H9 (cell line): ENCODE data around the gene ALOX5AP. TPM values are rescaled to one million over a fixed set of nuclear protein-coding genes. Genes with fewer than 3 reads are reported as not detected.

ENCODE experiments used
- DNase-seq: peaks from one replicate; pipeline ENCODE4 v3.0.0-alpha.2; 2017
- H2AFZ ChIP-seq: one replicate; pipeline ENCODE4 v1.6.1; 2013; ENCODE audit warnings: mild to moderate bottlenecking, low read length, control low read depth, moderate library complexity
- H2AK5ac ChIP-seq: 2 replicates; pipeline ENCODE4 v1.6.1; 2013; ENCODE audit warnings: low read length, control low read depth, mixed read lengths; ENCODE audit not compliant: insufficient read length
- H2BK120ac ChIP-seq: one replicate; pipeline ENCODE4 v1.6.1; 2013; ENCODE audit warnings: low read depth, mild to moderate bottlenecking, low read length, control low read depth, inconsistent platforms; ENCODE audit not compliant: poor library complexity, severe bottlenecking
- H2BK12ac ChIP-seq: 2 replicates; pipeline ENCODE4 v1.6.1; 2013; ENCODE audit warnings: low read length, control low read depth, mixed read lengths, low read depth; ENCODE audit not compliant: insufficient read length
- H2BK15ac ChIP-seq: 2 replicates; pipeline ENCODE4 v1.6.1; 2013; ENCODE audit warnings: low read depth, low read length, control low read depth
- H2BK20ac ChIP-seq: one replicate; pipeline ENCODE4 v1.6.1; 2013; ENCODE audit warnings: low read depth, mild to moderate bottlenecking, low read length, control low read depth, inconsistent platforms; ENCODE audit not compliant: poor library complexity, severe bottlenecking
- H2BK5ac ChIP-seq: 2 replicates; pipeline ENCODE4 v1.6.1; 2013; ENCODE audit warnings: low read length, control low read depth, mixed read lengths; ENCODE audit not compliant: insufficient read length
- H3K14ac ChIP-seq: 2 replicates; pipeline ENCODE4 v1.6.1; 2013; ENCODE audit warnings: low read length, control low read depth; ENCODE audit not compliant: insufficient read depth
- H3K18ac ChIP-seq: 2 replicates; pipeline ENCODE4 v1.6.1; 2013; ENCODE audit warnings: low read depth, mild to moderate bottlenecking, mixed read lengths, low read length, control low read depth; ENCODE audit not compliant: insufficient read length
- H3K23ac ChIP-seq: 2 replicates; pipeline ENCODE4 v1.6.1; 2013; ENCODE audit warnings: low read length, control low read depth, mixed read lengths, low read depth; ENCODE audit not compliant: insufficient read length
- H3K23me2 ChIP-seq: 2 replicates; pipeline ENCODE4 v1.6.1; 2013; ENCODE audit warnings: low read depth, mild to moderate bottlenecking, mixed read lengths, low read length, control low read depth; ENCODE audit not compliant: insufficient read length, poor library complexity, severe bottlenecking
- H3K27ac ChIP-seq: 2 replicates; pipeline ENCODE4 v1.5.1; 2013; ENCODE audit warnings: low read length, control low read depth, mixed read lengths, low read depth; ENCODE audit not compliant: insufficient read length
- H3K27me3 ChIP-seq: 2 replicates; pipeline ENCODE4 v1.6.1; 2013; ENCODE audit warnings: low read length, control low read depth, inconsistent platforms; ENCODE audit not compliant: insufficient read depth
- H3K4ac ChIP-seq: 2 replicates; pipeline ENCODE4 v1.6.1; 2013; ENCODE audit warnings: low read depth, mild to moderate bottlenecking, control low read depth, inconsistent platforms, low read length, moderate library complexity
- H3K4me1 ChIP-seq: 2 replicates; pipeline ENCODE4 v1.6.1; 2013; ENCODE audit warnings: low read length, control low read depth, inconsistent platforms; ENCODE audit not compliant: insufficient read depth
- H3K4me2 ChIP-seq: 2 replicates; pipeline ENCODE4 v1.6.1; 2013; ENCODE audit warnings: low read length, control low read depth, mixed read lengths; ENCODE audit not compliant: insufficient read length, insufficient read depth
- H3K56ac ChIP-seq: 2 replicates; pipeline ENCODE4 v1.6.1; 2013; ENCODE audit warnings: low read depth, mild to moderate bottlenecking, mixed read lengths, low read length, control low read depth; ENCODE audit not compliant: insufficient read length
- H3K79me1 ChIP-seq: 2 replicates; pipeline ENCODE4 v1.6.1; 2013; ENCODE audit warnings: low read depth, mild to moderate bottlenecking, moderate library complexity, low read length, control low read depth, inconsistent platforms; ENCODE audit not compliant: insufficient read depth, poor library complexity, severe bottlenecking
- H3K79me2 ChIP-seq: 2 replicates; pipeline ENCODE4 v1.6.1; 2013; ENCODE audit warnings: low read length, control low read depth, inconsistent platforms; ENCODE audit not compliant: insufficient read depth
- H3K9ac ChIP-seq: 2 replicates; pipeline ENCODE4 v1.6.1; 2013; ENCODE audit warnings: low read length, control low read depth, mixed read lengths; ENCODE audit not compliant: insufficient read length; ENCODE audit errors: extremely low read depth
- H3K9me3 ChIP-seq: one replicate; pipeline ENCODE4 v1.6.1; 2013; ENCODE audit warnings: low read depth, low read length, inconsistent platforms; ENCODE audit not compliant: control insufficient read depth
- H3T11ph ChIP-seq: one replicate; pipeline ENCODE4 v1.6.1; 2013; ENCODE audit warnings: mild to moderate bottlenecking, low read length, control low read depth, inconsistent platforms
- H4K20me1 ChIP-seq: one replicate; pipeline ENCODE4 v1.6.1; 2013; ENCODE audit not compliant: control insufficient read depth, insufficient read length, insufficient read depth
- H4K5ac ChIP-seq: 2 replicates; pipeline ENCODE4 v1.6.1; 2013; ENCODE audit warnings: low read depth, mild to moderate bottlenecking, mixed read lengths, low read length, control low read depth; ENCODE audit not compliant: insufficient read length
- H4K8ac ChIP-seq: replicated peaks from 2 replicates; pipeline ENCODE4 v1.6.1; 2013; ENCODE audit warnings: low read length, control low read depth, mixed read lengths, low read depth; ENCODE audit not compliant: insufficient read length
- H4K91ac ChIP-seq: 2 replicates; pipeline ENCODE4 v1.6.1; 2013; ENCODE audit warnings: low read depth, mild to moderate bottlenecking, moderate library complexity, mixed read lengths, low read length, control low read depth; ENCODE audit not compliant: insufficient read length
- H3K27ac Mint-ChIP-seq, 3 experiments: 2 replicates in 2 of 3; 3 replicates in 1 of 3; pipeline ENCODE4 v1.8.0; 2020 to 2021; ENCODE audit warnings: mixed read lengths in 3 of 3, mild to moderate bottlenecking in 1 of 3, moderate library complexity in 1 of 3
- H3K27me3 Mint-ChIP-seq: 2 replicates; pipeline ENCODE4 v1.8.0; 2021; ENCODE audit warnings: low read depth, mild to moderate bottlenecking, moderate library complexity, mixed read lengths
- H3K36me3 Mint-ChIP-seq, 3 experiments: 2 replicates in 2 of 3; 3 replicates in 1 of 3; pipeline ENCODE4 v1.8.0; 2020 to 2021; ENCODE audit warnings: low read depth in 3 of 3, mixed read lengths in 3 of 3; ENCODE audit not compliant: insufficient read depth in 1 of 3
- H3K4me1 Mint-ChIP-seq, 2 experiments: 2 replicates each; pipeline ENCODE4 v1.8.0; 2020; ENCODE audit warnings: mixed read lengths in 2 of 2
- H3K4me3 Mint-ChIP-seq, 2 experiments: 2 replicates in 1 of 2; 3 replicates in 1 of 2; pipeline ENCODE4 v1.8.0; 2020 to 2021; ENCODE audit warnings: mild to moderate bottlenecking in 2 of 2, mixed read lengths in 2 of 2, moderate library complexity in 1 of 2
- H3K9me3 Mint-ChIP-seq, 2 experiments: 2 replicates in 1 of 2; 3 replicates in 1 of 2; pipeline ENCODE4 v1.8.0; 2020; ENCODE audit warnings: mild to moderate bottlenecking in 2 of 2, mixed read lengths in 2 of 2, moderate library complexity in 1 of 2
- CTCF ChIP-seq: fragments of 200-600 bp; sonication (generic); conservative IDR thresholded peaks from 3 replicates; pipeline ENCODE4 v1.8.0; 2021; ENCODE audit warnings: antibody characterized with exemption, mild to moderate bottlenecking
- WGBS: extraction: QIAGEN DNeasy Blood & Tissue Kit; methylation state at CpG from one replicate; pipeline ENCODE4 v1.1.7; 2013; ENCODE audit warnings: missing lambda C conversion rate, low lambda C conversion rate, mixed read lengths; ENCODE audit not compliant: insufficient read length; ENCODE audit errors: extremely low coverage; 5-methylcytosine and 5-hydroxymethylcytosine counted together
- total RNA-seq: library from RNA; stranded (reverse); gene quantifications from 2 replicates; pipeline ENCODE4 v1.2.1, GENCODE V29; 2021

ALOX5AP gene
- total RNA-seq, 1 experiment from 2014 or later, result not detected

GRCh38 chr13:30715372-30715756 is 20.0 kb upstream of the ALOX5AP start:
- H4K5ac ChIP-seq, result no peak overlapping the region
- H3K79me1 ChIP-seq, result no peaks in the 10 kb centered on the region
- H3K27ac Mint-ChIP-seq, result no peak overlapping the region
- no peaks in the 10 kb centered on the region for H3K27me3 Mint-ChIP-seq
- H3K23ac ChIP-seq, result no peak overlapping the region
- no peak overlapping the region for H2AFZ ChIP-seq
- H4K91ac ChIP-seq, result no peak overlapping the region
- H2BK15ac ChIP-seq, result no peak overlapping the region
- no peaks in the 10 kb centered on the region for H3K4me1 Mint-ChIP-seq
- no peak overlapping the region for H3T11ph ChIP-seq
- no peaks in the 10 kb centered on the region for H3K9me3 Mint-ChIP-seq
- no peak overlapping the region for H4K8ac ChIP-seq
- no peak overlapping the region for H3K4me3 Mint-ChIP-seq
- H4K20me1 ChIP-seq, result no peaks in the 10 kb centered on the region
- H3K56ac ChIP-seq, result no peak overlapping the region
- no peak overlapping the region for H3K27ac ChIP-seq
- H3K9me3 ChIP-seq, result no peaks in the 10 kb centered on the region
- TF ChIP-seq CTCF, result no peak
- H3K4ac ChIP-seq, result no peak overlapping the region
- no CpG with 5 or more reads among the region's 4 CpGs for WGBS
- no peak overlapping the region for H3K18ac ChIP-seq
- H3K79me2 ChIP-seq, result no peaks in the 10 kb centered on the region
- H2BK12ac ChIP-seq, result no peak overlapping the region
- no peak overlapping the region for H3K9ac ChIP-seq
- H2AK5ac ChIP-seq, result no peak overlapping the region
- no peaks in the 10 kb centered on the region for H3K27me3 ChIP-seq
- H2BK20ac ChIP-seq, result no peak overlapping the region
- no peak overlapping the region for H2BK5ac ChIP-seq
- no peaks in the 10 kb centered on the region for H3K23me2 ChIP-seq
- no peak overlapping the region for H3K4me2 ChIP-seq
- H3K4me1 ChIP-seq, result no peaks in the 10 kb centered on the region
- DNase-seq, result no peak
- no peaks in the 10 kb centered on the region for H3K36me3 Mint-ChIP-seq
- no peak overlapping the region for H3K14ac ChIP-seq
- H2BK120ac ChIP-seq, result no peak overlapping the region
